Hepatocyte (in vitro differentiated cells): ENCODE data around the gene NSMF.

ENCODE experiments used
- EZH2 ChIP-seq: fragments of 200-600 bp; sonication (generic); IDR thresholded peaks from 2 replicates; pipeline ENCODE4 v1.6.1; 2016; ENCODE audit warnings: antibody characterized with exemption, mild to moderate bottlenecking, borderline replicate concordance
- EZH2phosphoT487 ChIP-seq: fragments of 200-600 bp; sonication (generic); IDR thresholded peaks from one replicate; pipeline ENCODE4 v1.6.1; 2018; ENCODE audit warnings: antibody characterized with exemption, mild to moderate bottlenecking, low read depth, moderate library complexity; ENCODE audit not compliant: unreplicated experiment, severe bottlenecking
- TF ChIP-seq, protein P1 (sequence below): fragments of 200-600 bp; sonication (generic); IDR thresholded peaks from 2 replicates; pipeline ENCODE4 v1.5.1; 2016; ENCODE audit warnings: antibody characterized with exemption, mild to moderate bottlenecking; ENCODE audit not compliant: poor library complexity

DNA sequence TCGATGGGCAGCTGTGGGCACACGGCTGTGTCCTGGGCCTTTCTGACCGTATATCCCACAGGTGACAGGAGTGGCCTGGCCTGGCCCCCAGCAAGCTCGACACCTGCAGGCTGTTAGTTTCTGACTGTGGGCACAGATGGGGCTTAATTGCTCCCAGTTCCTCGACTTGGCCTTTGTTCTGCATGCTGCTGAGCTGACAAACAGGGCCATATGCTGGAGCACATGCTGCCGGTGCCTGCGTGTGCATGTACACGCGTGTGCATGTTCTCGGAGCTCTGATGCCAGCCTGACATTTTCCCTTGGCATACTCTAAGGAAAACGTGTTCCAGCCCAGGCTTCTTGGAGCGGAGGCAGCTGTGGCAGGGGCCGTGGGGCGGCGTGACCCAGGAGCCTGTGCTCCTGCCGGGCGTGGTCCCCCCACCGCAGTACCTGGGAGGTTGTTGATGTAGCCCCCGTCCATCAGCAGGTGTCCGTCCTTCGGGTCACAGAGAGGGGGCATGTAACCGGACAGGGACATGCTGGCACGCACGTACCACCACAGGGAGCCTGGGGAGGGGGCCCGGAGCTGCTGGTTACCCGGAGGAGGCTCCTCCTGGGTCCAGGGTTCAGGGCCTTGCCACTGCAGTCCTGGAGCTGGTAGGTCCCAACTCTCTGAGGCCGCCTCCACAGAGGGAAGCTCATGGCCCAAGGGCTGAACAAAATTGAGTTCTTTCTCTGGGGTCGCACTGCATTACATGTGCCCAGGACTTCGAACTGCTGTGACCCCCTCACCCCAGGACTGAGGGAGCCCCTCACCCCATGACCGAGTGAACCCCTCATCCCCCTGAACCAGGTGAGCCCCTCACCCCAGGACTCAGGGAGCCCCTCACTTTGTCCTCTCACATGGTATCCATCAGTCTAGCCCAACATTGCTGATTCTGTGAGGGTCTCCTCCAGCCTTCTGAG, 4.1 kb upstream of the NSMF start:
- TF ChIP-seq EZH2phosphoT487 (no peak), EZH2 (no peak)
- TF ChIP-seq, protein P1, sequence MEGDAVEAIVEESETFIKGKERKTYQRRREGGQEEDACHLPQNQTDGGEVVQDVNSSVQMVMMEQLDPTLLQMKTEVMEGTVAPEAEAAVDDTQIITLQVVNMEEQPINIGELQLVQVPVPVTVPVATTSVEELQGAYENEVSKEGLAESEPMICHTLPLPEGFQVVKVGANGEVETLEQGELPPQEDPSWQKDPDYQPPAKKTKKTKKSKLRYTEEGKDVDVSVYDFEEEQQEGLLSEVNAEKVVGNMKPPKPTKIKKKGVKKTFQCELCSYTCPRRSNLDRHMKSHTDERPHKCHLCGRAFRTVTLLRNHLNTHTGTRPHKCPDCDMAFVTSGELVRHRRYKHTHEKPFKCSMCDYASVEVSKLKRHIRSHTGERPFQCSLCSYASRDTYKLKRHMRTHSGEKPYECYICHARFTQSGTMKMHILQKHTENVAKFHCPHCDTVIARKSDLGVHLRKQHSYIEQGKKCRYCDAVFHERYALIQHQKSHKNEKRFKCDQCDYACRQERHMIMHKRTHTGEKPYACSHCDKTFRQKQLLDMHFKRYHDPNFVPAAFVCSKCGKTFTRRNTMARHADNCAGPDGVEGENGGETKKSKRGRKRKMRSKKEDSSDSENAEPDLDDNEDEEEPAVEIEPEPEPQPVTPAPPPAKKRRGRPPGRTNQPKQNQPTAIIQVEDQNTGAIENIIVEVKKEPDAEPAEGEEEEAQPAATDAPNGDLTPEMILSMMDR, result no peak
